GM23248 (cell line): ENCODE data around the gene PRMT2.

Source experiments
- EZH2 ChIP-seq: fragments of 200-600 bp; sonication (generic); IDR thresholded peaks from 2 replicates; pipeline ENCODE4 v1.6.1; 2018; ENCODE audit warnings: antibody characterized with exemption, mild to moderate bottlenecking; ENCODE audit not compliant: insufficient read depth, poor library complexity, severe bottlenecking
- EZH2phosphoT487 ChIP-seq: fragments of 200-600 bp; sonication (generic); IDR thresholded peaks from 2 replicates; pipeline ENCODE4 v1.6.1; 2018; ENCODE audit warnings: antibody characterized with exemption, moderate library complexity, mild to moderate bottlenecking, low read depth; ENCODE audit not compliant: insufficient read depth

DNA sequence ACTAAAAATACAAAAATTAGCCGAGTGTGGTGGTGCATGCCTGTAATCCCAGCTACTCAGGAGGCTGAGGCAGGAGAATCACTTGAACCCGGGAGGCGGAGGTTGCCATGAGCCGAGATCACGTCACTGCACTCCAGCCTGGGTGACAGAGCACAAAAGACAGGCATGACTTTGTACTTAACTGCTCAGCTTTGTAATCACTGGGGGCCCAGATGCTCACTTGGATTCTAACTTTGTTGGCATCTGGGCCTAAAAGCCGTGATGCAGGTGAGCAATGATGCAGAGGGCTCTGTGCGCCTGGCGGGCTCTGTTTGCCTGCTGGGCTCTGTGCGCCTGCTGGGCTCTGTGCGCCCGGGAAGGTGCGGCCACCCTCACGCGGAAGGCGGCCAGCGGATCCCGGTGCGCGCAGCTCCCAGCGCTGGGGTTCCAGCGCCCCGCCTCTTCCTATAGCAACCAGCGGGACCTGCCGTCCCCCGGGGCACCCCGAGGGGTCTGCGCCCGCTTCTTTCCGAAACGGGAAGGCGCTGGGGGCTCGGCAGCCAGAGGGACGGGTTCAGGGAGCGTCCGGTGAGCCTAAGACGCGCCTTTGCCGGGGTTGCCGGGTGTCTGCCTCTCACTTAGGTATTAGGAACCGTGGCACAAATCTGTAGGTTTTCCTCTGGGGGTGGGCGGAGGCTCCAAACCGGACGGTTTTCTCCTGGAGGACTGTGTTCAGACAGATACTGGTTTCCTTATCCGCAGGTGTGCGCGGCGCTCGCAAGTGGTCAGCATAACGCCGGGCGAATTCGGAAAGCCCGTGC is 31.7 kb downstream of the PRMT2 start:
- no peak for TF ChIP-seq EZH2
- no peak for TF ChIP-seq EZH2phosphoT487
